ENCODE data around the gene ACTMAP. TPM values are rescaled to one million over a fixed set of nuclear protein-coding genes. Genes with fewer than 3 reads are reported as not detected.

Gene ACTMAP
- total and polyA plus RNA-seq, 9 of the 15 experiments (the other 6 are each of a cell fraction or from before 2014, with no cell fraction given) = 1.7 to 16.6 (median 4.9) TPM

DNA sequence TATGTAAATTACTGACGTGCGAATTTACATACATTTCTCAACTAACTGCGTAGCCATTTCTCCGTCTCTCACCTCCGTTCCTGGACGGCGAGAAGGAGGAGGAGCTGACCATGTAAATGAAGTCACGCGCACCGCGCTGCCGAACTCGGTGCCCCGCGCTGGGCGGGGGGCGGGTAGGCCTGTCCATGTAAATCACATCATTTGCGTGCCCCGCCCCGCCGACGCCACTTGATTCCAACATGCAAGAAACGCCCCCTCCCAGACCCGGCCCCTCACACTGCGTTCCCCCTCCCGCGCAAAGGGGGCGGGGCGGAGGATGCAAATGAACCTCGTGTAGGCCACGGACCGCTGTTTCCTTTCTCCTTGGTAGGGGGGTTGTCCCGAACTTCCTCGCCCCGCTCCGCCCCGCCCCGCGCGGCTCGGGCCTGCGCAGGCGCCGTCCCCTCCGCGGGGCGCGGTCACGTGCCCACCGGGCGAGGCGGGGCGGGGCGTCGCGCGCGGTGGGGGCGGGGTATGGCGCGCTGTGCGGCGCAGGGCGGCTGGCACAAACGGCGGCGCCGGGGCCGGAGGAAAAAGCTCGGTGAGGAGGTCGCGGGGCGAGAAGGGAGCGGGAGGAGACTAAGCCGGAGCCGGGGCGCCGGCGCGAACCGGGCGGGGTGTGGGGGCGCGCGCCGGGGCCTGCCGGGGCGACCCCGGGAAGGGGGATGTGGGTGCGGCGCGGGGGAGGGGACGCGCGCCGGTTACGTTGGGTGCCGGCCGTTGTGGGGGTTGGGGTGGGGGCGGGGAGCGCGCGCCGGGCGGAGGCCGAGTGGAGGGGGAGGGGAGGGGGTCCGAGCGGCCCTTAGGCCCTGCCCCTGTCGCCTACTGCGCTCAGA is 48.6 kb upstream of the ACTMAP start, which contains the start of gene EGLN2:
Gene EGLN2 (plus strand): TSS at position 509 of the 875 bp plus-strand sequence. CDS start 1,382 bp downstream, outside the sequence.
- Histone ChIP-seq H3K9me3 (replicated peaks; ENCODE audit: control insufficient read depth, insufficient read depth, low read depth, low read length) (no peaks in the 10 kb centered on the region), H2AFZ (ENCODE audit: low read depth, low read length) (peak within 1 kb of the TSS; percentile 88), H3K36me3 (ENCODE audit: control insufficient read depth, insufficient read depth, low read length) (peaks cover 37% of the 10 kb centered on the region; the same call in 2 of the 3 replicates), H4K20me1 (replicated peaks; ENCODE audit: control insufficient read depth, insufficient read depth, low read length) (peaks cover 27% of the 10 kb centered on the region), H3K79me2 (ENCODE audit: control insufficient read depth, insufficient read depth, low read length) (peaks cover 46% of the 10 kb centered on the region), H3K4me2 (ENCODE audit: insufficient read depth, low read length) (peak within 1 kb of the TSS; percentile 82), H3K27ac (ENCODE audit: extremely low read depth, low read depth, low read length) (peak within 1 kb of the TSS; percentile 95), H3K9ac (ENCODE audit: insufficient read depth in 1 of 2, low read depth in 2 of 2, low read length in 2 of 2) (peak within 1 kb of the TSS; percentile 95 to 98), H3K4me1 (replicated peaks in 1 of 2; ENCODE audit: control insufficient read depth in 2 of 2, insufficient read depth in 2 of 2, low read length in 2 of 2) (peaks cover 48 to 57% of the 10 kb centered on the region in 2 experiments), H3K27me3 (ENCODE audit: control insufficient read depth in 2 of 2, insufficient read depth in 2 of 2, low read length in 2 of 2) (no peaks in the 10 kb centered on the region), H3K4me3 (peak within 1 kb of the TSS; percentile 89), H3K9me1 (ENCODE audit: control insufficient read depth, insufficient read depth, low read length) (peaks cover 13% of the 10 kb centered on the region)
- in situ Hi-C loops (cut with MboI) = no loop called here
- WGBS (ENCODE audit: insufficient coverage, low coverage, missing lambda C conversion rate) = 2% methylated on average over 25 of the region's 110 CpGs
- no TSS peak for BruUV-seq (replicated peaks)
- ATAC-seq (peak; percentile 88), FAIRE-seq (peak; percentile 100), DNase-seq (ENCODE audit: extremely low read depth in 1 of 4, low spot score in 3 of 4) (peak; percentile 94 to 100 (median 96))
- CTCF ChIA-PET (ENCODE audit: low intra/inter-chr PET ratio) = no interaction called here
- POLR2A ChIA-PET = interaction anchor here (0.6 to 1.9 kb wide), 11 partner anchors 8 to 465 kb away, joined by 3 to 15 read pairs (median 3); partner anchors contain the start of genes ACTMAP, BLVRB and RAB4B
- intact Hi-C loops (cut with micrococcal nuclease) = loop anchor here (1.0 to 2.0 kb wide), 2 partner anchors 21 to 48 kb away; partner anchors contain the start of genes ACTMAP, RAB4B and SNRPA
- TF ChIP-seq CBFB (CRISPR knock-in tag; IDR thresholded peaks at IDR 0.05) (no peak), PHF21A (IDR thresholded peaks at IDR 0.05; ENCODE audit: borderline replicate concordance, low read depth) (no peak), NRF1 (conservative IDR thresholded peaks at IDR 0.05 in 1 of 2, IDR thresholded peaks at IDR 0.05 in 1 of 2) (peak; percentile 94 to 95), ZBTB7A (IDR thresholded peaks at IDR 0.05; ENCODE audit: borderline replicate concordance, control insufficient read depth, low read depth, low read length) (peak; percentile 55; the same call in 1 of the 2 replicates), EP300 (IDR thresholded peaks at IDR 0.05; ENCODE audit: low read length) (peak; percentile 9), ZNF316 (IDR thresholded peaks at IDR 0.05) (no peak), ATF7 (IDR thresholded peaks at IDR 0.05) (peak; percentile 85)
- TF ChIP-seq, protein P1, sequence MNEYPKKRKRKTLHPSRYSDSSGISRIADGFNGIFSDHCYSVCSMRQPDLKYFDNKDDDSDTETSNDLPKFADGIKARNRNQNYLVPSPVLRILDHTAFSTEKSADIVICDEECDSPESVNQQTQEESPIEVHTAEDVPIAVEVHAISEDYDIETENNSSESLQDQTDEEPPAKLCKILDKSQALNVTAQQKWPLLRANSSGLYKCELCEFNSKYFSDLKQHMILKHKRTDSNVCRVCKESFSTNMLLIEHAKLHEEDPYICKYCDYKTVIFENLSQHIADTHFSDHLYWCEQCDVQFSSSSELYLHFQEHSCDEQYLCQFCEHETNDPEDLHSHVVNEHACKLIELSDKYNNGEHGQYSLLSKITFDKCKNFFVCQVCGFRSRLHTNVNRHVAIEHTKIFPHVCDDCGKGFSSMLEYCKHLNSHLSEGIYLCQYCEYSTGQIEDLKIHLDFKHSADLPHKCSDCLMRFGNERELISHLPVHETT (CRISPR knock-in tag; conservative IDR thresholded peaks at IDR 0.05 in 1 of 2, IDR thresholded peaks at IDR 0.05 in 1 of 2) = peak in 1 of 2 experiments; percentile 97; a peak in 2 of 4 replicates
- TF ChIP-seq, protein P2, sequence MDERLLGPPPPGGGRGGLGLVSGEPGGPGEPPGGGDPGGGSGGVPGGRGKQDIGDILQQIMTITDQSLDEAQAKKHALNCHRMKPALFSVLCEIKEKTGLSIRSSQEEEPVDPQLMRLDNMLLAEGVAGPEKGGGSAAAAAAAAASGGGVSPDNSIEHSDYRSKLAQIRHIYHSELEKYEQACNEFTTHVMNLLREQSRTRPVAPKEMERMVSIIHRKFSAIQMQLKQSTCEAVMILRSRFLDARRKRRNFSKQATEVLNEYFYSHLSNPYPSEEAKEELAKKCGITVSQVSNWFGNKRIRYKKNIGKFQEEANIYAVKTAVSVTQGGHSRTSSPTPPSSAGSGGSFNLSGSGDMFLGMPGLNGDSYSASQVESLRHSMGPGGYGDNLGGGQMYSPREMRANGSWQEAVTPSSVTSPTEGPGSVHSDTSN (CRISPR knock-in tag; IDR thresholded peaks at IDR 0.05; ENCODE audit: low read depth) = no peak
- TF ChIP-seq, protein P2 (tag; conservative IDR thresholded peaks at IDR 0.05; ENCODE audit: low read depth) = peak; percentile 69
- TF ChIP-seq, protein P3, sequence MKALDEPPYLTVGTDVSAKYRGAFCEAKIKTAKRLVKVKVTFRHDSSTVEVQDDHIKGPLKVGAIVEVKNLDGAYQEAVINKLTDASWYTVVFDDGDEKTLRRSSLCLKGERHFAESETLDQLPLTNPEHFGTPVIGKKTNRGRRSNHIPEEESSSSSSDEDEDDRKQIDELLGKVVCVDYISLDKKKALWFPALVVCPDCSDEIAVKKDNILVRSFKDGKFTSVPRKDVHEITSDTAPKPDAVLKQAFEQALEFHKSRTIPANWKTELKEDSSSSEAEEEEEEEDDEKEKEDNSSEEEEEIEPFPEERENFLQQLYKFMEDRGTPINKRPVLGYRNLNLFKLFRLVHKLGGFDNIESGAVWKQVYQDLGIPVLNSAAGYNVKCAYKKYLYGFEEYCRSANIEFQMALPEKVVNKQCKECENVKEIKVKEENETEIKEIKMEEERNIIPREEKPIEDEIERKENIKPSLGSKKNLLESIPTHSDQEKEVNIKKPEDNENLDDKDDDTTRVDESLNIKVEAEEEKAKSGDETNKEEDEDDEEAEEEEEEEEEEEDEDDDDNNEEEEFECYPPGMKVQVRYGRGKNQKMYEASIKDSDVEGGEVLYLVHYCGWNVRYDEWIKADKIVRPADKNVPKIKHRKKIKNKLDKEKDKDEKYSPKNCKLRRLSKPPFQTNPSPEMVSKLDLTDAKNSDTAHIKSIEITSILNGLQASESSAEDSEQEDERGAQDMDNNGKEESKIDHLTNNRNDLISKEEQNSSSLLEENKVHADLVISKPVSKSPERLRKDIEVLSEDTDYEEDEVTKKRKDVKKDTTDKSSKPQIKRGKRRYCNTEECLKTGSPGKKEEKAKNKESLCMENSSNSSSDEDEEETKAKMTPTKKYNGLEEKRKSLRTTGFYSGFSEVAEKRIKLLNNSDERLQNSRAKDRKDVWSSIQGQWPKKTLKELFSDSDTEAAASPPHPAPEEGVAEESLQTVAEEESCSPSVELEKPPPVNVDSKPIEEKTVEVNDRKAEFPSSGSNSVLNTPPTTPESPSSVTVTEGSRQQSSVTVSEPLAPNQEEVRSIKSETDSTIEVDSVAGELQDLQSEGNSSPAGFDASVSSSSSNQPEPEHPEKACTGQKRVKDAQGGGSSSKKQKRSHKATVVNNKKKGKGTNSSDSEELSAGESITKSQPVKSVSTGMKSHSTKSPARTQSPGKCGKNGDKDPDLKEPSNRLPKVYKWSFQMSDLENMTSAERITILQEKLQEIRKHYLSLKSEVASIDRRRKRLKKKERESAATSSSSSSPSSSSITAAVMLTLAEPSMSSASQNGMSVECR (CRISPR knock-in tag; IDR thresholded peaks at IDR 0.05) = peak; percentile 46; the same call in 1 of the 2 replicates

Measured in K562 (cell line).